OCI-LY7 (cell line): ENCODE results near the gene CFAP97D2. TPM values are rescaled to one million over a fixed set of nuclear protein-coding genes. Genes with fewer than 3 reads are reported as not detected.

Experiments
- BruUV-seq: library from RNA; stranded (reverse); fragments of 400-500 nt; replicated peaks from 2 replicates; lab custom pipeline; 2021; lab: Mats Ljungman, UMichigan
- CTCF ChIA-PET: fragments of 300-600 bp; sonication (Branson Sonifier 250); formaldehyde crosslinking; loops from one replicate; lab custom pipeline; 2022; ENCODE audit warnings: antibody characterized with exemption; ENCODE audit not compliant: unreplicated experiment; lab: Charles Lee
- POLR2A ChIA-PET: fragments of 300-600 bp; sonication (Branson Sonifier 250); formaldehyde crosslinking; loops from one replicate; lab custom pipeline; 2022; ENCODE audit warnings: antibody characterized with exemption; lab: Charles Lee
- DNase-seq: peaks from one replicate; pipeline ENCODE4 v3.0.0-alpha.2; 2015; ENCODE audit warnings: low spot score
- H2AFZ ChIP-seq: fragments of 200-600 bp; sonication (generic), shearing (Covaris generic); 2 replicates; pipeline ENCODE4 v1.6.1; 2014; ENCODE audit warnings: mild to moderate bottlenecking, antibody characterized with exemption, low read length, moderate library complexity
- H3K27ac ChIP-seq: fragments of 200-600 bp; sonication (generic); 2 replicates; pipeline ENCODE4 v1.5.1; 2014; ENCODE audit warnings: mixed run types, low read depth, mild to moderate bottlenecking, moderate library complexity, low read length, inconsistent platforms; ENCODE audit not compliant: poor library complexity, severe bottlenecking
- H3K36me3 ChIP-seq: fragments of 200-600 bp; sonication (generic); 2 replicates; pipeline ENCODE4 v1.6.1; 2014; ENCODE audit warnings: mild to moderate bottlenecking, antibody characterized with exemption, low read length, moderate library complexity, mixed read lengths; ENCODE audit not compliant: insufficient read depth
- H3K4me1 ChIP-seq: fragments of 200-600 bp; sonication (generic); 2 replicates; pipeline ENCODE4 v1.5.1; 2014; ENCODE audit warnings: mild to moderate bottlenecking, low read length; ENCODE audit not compliant: insufficient read depth, poor library complexity, severe bottlenecking
- H3K4me2 ChIP-seq: fragments of 200-600 bp; sonication (generic); 2 replicates; pipeline ENCODE4 v1.6.1; 2014; ENCODE audit warnings: mild to moderate bottlenecking, low read length
- H3K4me3 ChIP-seq: fragments of 200-600 bp; sonication (generic); 2 replicates; pipeline ENCODE4 v1.5.1; 2014; ENCODE audit warnings: mild to moderate bottlenecking, low read depth, low read length; ENCODE audit not compliant: poor library complexity, severe bottlenecking
- H3K79me2 ChIP-seq: fragments of 200-600 bp; sonication (generic); 2 replicates; pipeline ENCODE4 v1.6.1; 2016; ENCODE audit warnings: low read depth, mild to moderate bottlenecking, low read length, moderate library complexity, mixed read lengths; ENCODE audit not compliant: insufficient read depth
- H3K9me2 ChIP-seq: fragments of 200-600 bp; sonication (generic); 2 replicates; pipeline ENCODE4 v1.6.1; 2016; ENCODE audit warnings: mild to moderate bottlenecking, low read length, mixed read lengths; ENCODE audit not compliant: insufficient read depth
- H3K9me3 ChIP-seq: fragments of 200-600 bp; sonication (generic); 2 replicates; pipeline ENCODE4 v1.6.1; 2014; ENCODE audit warnings: mild to moderate bottlenecking, mixed run types, low read length, mixed read lengths
- H4K20me1 ChIP-seq: fragments of 200-600 bp; sonication (generic); 2 replicates; pipeline ENCODE4 v1.6.1; 2014; ENCODE audit warnings: mild to moderate bottlenecking, antibody characterized with exemption, low read length, moderate library complexity, mixed read lengths; ENCODE audit not compliant: insufficient read depth
- CTCF ChIP-seq: fragments of 200-600 bp; sonication (generic); conservative IDR thresholded peaks from 2 replicates; pipeline ENCODE4 v1.5.1; 2014; ENCODE audit warnings: mild to moderate bottlenecking, antibody characterized with exemption, low read length, moderate library complexity, mixed read lengths
- EZH2phosphoT487 ChIP-seq: fragments of 200-600 bp; sonication (generic); IDR thresholded peaks from 2 replicates; pipeline ENCODE4 v1.6.1; 2018; ENCODE audit warnings: low read depth, borderline replicate concordance, mild to moderate bottlenecking, mixed run types, antibody characterized with exemption, low read length, moderate library complexity, mixed read lengths
- intact Hi-C: fragments of 100-400 bp; cut with micrococcal nuclease; formaldehyde crosslinking; loops from one replicate; pipeline ENCODE4 v1.10.0; 2022; ENCODE audit not compliant: unreplicated experiment
- total RNA-seq, 2 experiments: library from RNA; depleted of rRNA in 1 of 2; stranded (reverse); fragments of >200 nt in 1 of 2; shearing (Covaris generic) in 1 of 2; gene quantifications; 2 replicates each; pipeline ENCODE4 v1.2.3, GENCODE V29; 2014 to 2022

The CFAP97D2 gene
- total RNA-seq, 2 experiments from 2014 or later = not detected

GRCh38 chr13:114142640-114143490 lies 36.2 kb upstream of the CFAP97D2 start:
- no peaks in the 10 kb centered on the region for H3K9me3 ChIP-seq
- no peaks in the 10 kb centered on the region for H4K20me1 ChIP-seq
- DNase-seq = peak; percentile 69
- H3K4me2 ChIP-seq = peak overlapping the region; percentile 65
- ChIA-PET CTCF (interaction anchor here (0.6 kb wide), 1 partner anchor 69 kb away, joined by 4 read pairs; no protein-coding TSS in a partner anchor), POLR2A (interaction anchor here (0.5 kb wide), 1 partner anchor 29 kb away, joined by 4 read pairs; no protein-coding TSS in a partner anchor)
- peak overlapping the region; percentile 87 for H2AFZ ChIP-seq
- H3K9me2 ChIP-seq = no peaks in the 10 kb centered on the region
- BruUV-seq = no TSS peak
- peaks cover 35% of the 10 kb centered on the region for H3K4me1 ChIP-seq
- no peaks in the 10 kb centered on the region for H3K36me3 ChIP-seq
- intact Hi-C loops = loop anchor here (2.0 kb wide), 1 partner anchor 84 kb away; no protein-coding TSS in a partner anchor
- H3K79me2 ChIP-seq = no peaks in the 10 kb centered on the region
- peak overlapping the region; percentile 15 for H3K4me3 ChIP-seq
- TF ChIP-seq EZH2phosphoT487 = no peak
- TF ChIP-seq CTCF = no peak
- peak overlapping the region; percentile 70 for H3K27ac ChIP-seq

- Histone ChIP-seq H3K36me3 (no peaks in the 10 kb centered on the region), H3K9me2 (no peaks in the 10 kb centered on the region), H4K20me1 (no peaks in the 10 kb centered on the region), H3K79me2 (no peaks in the 10 kb centered on the region), H2AFZ (peak overlapping the region; percentile 87; the same call in 1 of the 2 replicates), H3K4me1 (peaks cover 35% of the 10 kb centered on the region), H3K9me3 (no peaks in the 10 kb centered on the region), H3K4me2 (peak overlapping the region; percentile 65), H3K4me3 (no peak overlapping the region), H3K27ac (peak overlapping the region; percentile 70)
- peak; percentile 78 for DNase-seq
- BruUV-seq = no TSS peak
- intact Hi-C loops = loop anchor here (2.0 kb wide), 1 partner anchor 83 kb away; no protein-coding TSS in a partner anchor
- ChIA-PET CTCF (no interaction called here), POLR2A (no interaction called here)
- TF ChIP-seq EZH2phosphoT487 (no peak), CTCF (peak; percentile 71)
Observed at GRCh38 chr13:114143806-114144605, 35.1 kb upstream of the CFAP97D2 start.
